Liver (tissue), 2 donors: ENCODE measurements around the gene DGKD.

Experiments
- CTCF ChIP-seq: fragments of 150-350 bp; IDR thresholded peaks from 2 replicates; pipeline ENCODE4 v1.5.1; 2017; ENCODE audit warnings: improper control_type of control experiment, low read depth, low read length; ENCODE audit not compliant: missing input control
- REST ChIP-seq: IDR thresholded peaks from 2 replicates; pipeline ENCODE4 v1.6.1; 2016; ENCODE audit warnings: antibody characterized with exemption, mild to moderate bottlenecking
- donor health status: healthy.

GRCh38 chr2:233468741-233469110, 114.4 kb downstream of the DGKD start:
- TF ChIP-seq REST: no peak
- no peak for TF ChIP-seq CTCF
